Fibroblast of lung (primary cell): ENCODE data around the gene DENND2D. TPM values are rescaled to one million over a fixed set of nuclear protein-coding genes. Genes with fewer than 3 reads are reported as not detected.

Experiments
- DNase-seq, 2 donors: peaks; one replicate each; pipeline versions ENCODE4 v3.0.0 to v3.0.0-alpha.2; 2010; ENCODE audit warnings: low read depth in 2 of 2
- H2AFZ ChIP-seq: 2 replicates; pipeline ENCODE4 v1.5.1; 2012; ENCODE audit warnings: low read length, control low read depth, inconsistent platforms
- H3K27ac ChIP-seq: 2 replicates; pipeline ENCODE4 v1.5.1; 2011; ENCODE audit warnings: low read length, control low read depth; ENCODE audit not compliant: insufficient read depth
- H3K27me3 ChIP-seq: 2 replicates; pipeline ENCODE4 v1.5.1; 2011; ENCODE audit warnings: mild to moderate bottlenecking, low read length; ENCODE audit not compliant: control insufficient read depth, insufficient read depth
- H3K36me3 ChIP-seq: 2 replicates; pipeline ENCODE4 v1.5.1; 2011; ENCODE audit warnings: low read length; ENCODE audit not compliant: control insufficient read depth, insufficient read depth
- H3K4me1 ChIP-seq: 2 replicates; pipeline ENCODE4 v1.5.1; 2011; ENCODE audit warnings: low read length; ENCODE audit not compliant: control insufficient read depth, insufficient read depth; ENCODE audit errors: extremely low read depth
- H3K4me2 ChIP-seq: 2 replicates; pipeline ENCODE4 v1.5.1; 2011; ENCODE audit warnings: low read length, control low read depth; ENCODE audit not compliant: insufficient read depth; ENCODE audit errors: extremely low read depth
- H3K4me3 ChIP-seq, 4 experiments: fragments of 200-600 bp in 1 of 4; sonication (generic) in 1 of 4; replicated peaks in 1 of 4; 2 replicates each; pipeline ENCODE4 v1.5.1; 2011 to 2016; ENCODE audit warnings: low read length in 4 of 4, low read depth in 3 of 4, mild to moderate bottlenecking in 3 of 4, control low read depth in 2 of 4, inconsistent platforms in 1 of 4, mixed read lengths in 1 of 4; ENCODE audit not compliant: insufficient read depth in 1 of 4; ENCODE audit errors: control extremely low read depth in 1 of 4
- H3K79me2 ChIP-seq: 2 replicates; pipeline ENCODE4 v1.5.1; 2012; ENCODE audit warnings: mild to moderate bottlenecking, low read length, inconsistent platforms; ENCODE audit not compliant: control insufficient read depth, insufficient read depth
- H3K9ac ChIP-seq: 2 replicates; pipeline ENCODE4 v1.5.1; 2011; ENCODE audit warnings: mild to moderate bottlenecking, low read length, control low read depth; ENCODE audit not compliant: insufficient read depth
- H3K9me3 ChIP-seq: 2 replicates; pipeline ENCODE4 v1.5.1; 2012; ENCODE audit warnings: low read depth, low read length; ENCODE audit not compliant: control insufficient read depth, insufficient read depth
- H4K20me1 ChIP-seq: 2 replicates; pipeline ENCODE4 v1.5.1; 2011; ENCODE audit warnings: low read length; ENCODE audit not compliant: control insufficient read depth, insufficient read depth; ENCODE audit errors: extremely low read depth
- CTCF ChIP-seq, 2 donors: IDR thresholded peaks in 1 of 2; conservative IDR thresholded peaks in 1 of 2; 1 replicate in 1 of 2; 2 replicates in 1 of 2; pipeline ENCODE4 v1.5.1; 2011 to 2012; ENCODE audit warnings: low read length in 2 of 2, control low read depth in 1 of 2, inconsistent platforms in 1 of 2, low read depth in 1 of 2, mild to moderate bottlenecking in 1 of 2
- EZH2 ChIP-seq: IDR thresholded peaks from 2 replicates; pipeline ENCODE4 v1.5.1; 2012; ENCODE audit warnings: low read length, control low read depth, mild to moderate bottlenecking; ENCODE audit errors: missing control alignments
- polyA plus RNA-seq, 2 donors: library from polyadenylated mRNA; depleted of rRNA in 1 of 2; stranded (reverse) in 1 of 2; unstranded in 1 of 2; fragments of >200 nt; gene quantifications; 2 replicates each; pipeline ENCODE4 v1.2.1, GENCODE V29; 2011 to 2012; ENCODE audit warnings: missing spikeins in 1 of 2
- total RNA-seq: library from RNA; depleted of rRNA; stranded (reverse); fragments of >200 nt; gene quantifications from 2 replicates; pipeline ENCODE4 v1.2.1, GENCODE V29; 2014

Gene DENND2D
- total and polyA plus RNA-seq, 2 donors (not counting 1 experiment from before 2014, with no cell fraction given): 2.2 to 15.7 TPM

GRCh38 chr1:111199329-111199728, 1.1 kb downstream of the DENND2D start:
- Histone ChIP-seq H3K9ac (no peak overlapping the region), H3K36me3 (no peaks in the 10 kb centered on the region), H2AFZ (no peak overlapping the region), H3K4me3 (no peak overlapping the region), H3K9me3 (no peaks in the 10 kb centered on the region), H3K4me2 (no peak overlapping the region), H3K79me2 (no peaks in the 10 kb centered on the region), H3K4me1 (peaks cover 6% of the 10 kb centered on the region), H4K20me1 (no peaks in the 10 kb centered on the region), H3K27me3 (peaks cover under 1% of the 10 kb centered on the region), H3K27ac (no peak overlapping the region)
- DNase-seq: no peak
- no peak for TF ChIP-seq CTCF (conservative IDR thresholded peaks at IDR 0.05 in 1 of 2, IDR thresholded peaks at IDR 0.05 in 1 of 2; ENCODE audit: low read depth in 1 of 2, low read length in 2 of 2)
- TF ChIP-seq EZH2: no peak

DNA sequence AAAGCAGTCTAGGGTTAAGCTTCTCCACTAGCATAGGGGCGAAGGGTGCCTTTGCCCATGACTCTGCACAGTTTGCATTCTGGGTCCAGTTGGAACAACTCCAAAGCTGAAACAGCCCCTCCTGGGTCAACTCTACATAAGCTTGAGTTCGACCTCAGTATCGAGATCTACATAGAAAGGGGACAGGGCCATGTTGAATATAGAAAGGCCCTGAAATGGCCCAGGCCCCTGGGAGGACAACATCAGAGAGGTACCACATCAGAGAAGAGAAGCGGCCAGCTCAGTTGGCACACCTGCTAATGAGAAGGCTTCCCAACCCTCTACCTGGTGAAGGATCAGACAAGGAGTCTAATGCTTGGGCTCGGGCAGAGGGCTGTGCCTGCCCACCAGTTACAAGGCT, 1.6 kb downstream of the DENND2D start:
- H4K20me1 ChIP-seq: no peaks in the 10 kb centered on the region
- no peaks in the 10 kb centered on the region for H3K36me3 ChIP-seq
- peaks cover 7% of the 10 kb centered on the region for H3K4me1 ChIP-seq
- H2AFZ ChIP-seq: no peak overlapping the region
- no peak for TF ChIP-seq EZH2
- no peak for TF ChIP-seq CTCF (conservative IDR thresholded peaks at IDR 0.05 in 1 of 2, IDR thresholded peaks at IDR 0.05 in 1 of 2; ENCODE audit: low read depth in 1 of 2, low read length in 2 of 2)
- no peak overlapping the region for H3K27ac ChIP-seq
- no peak overlapping the region for H3K9ac ChIP-seq
- H3K4me3 ChIP-seq: no peak overlapping the region
- H3K79me2 ChIP-seq: no peaks in the 10 kb centered on the region
- H3K27me3 ChIP-seq: no peaks in the 10 kb centered on the region
- no peak for DNase-seq
- no peak overlapping the region for H3K4me2 ChIP-seq
- no peaks in the 10 kb centered on the region for H3K9me3 ChIP-seq

DNA sequence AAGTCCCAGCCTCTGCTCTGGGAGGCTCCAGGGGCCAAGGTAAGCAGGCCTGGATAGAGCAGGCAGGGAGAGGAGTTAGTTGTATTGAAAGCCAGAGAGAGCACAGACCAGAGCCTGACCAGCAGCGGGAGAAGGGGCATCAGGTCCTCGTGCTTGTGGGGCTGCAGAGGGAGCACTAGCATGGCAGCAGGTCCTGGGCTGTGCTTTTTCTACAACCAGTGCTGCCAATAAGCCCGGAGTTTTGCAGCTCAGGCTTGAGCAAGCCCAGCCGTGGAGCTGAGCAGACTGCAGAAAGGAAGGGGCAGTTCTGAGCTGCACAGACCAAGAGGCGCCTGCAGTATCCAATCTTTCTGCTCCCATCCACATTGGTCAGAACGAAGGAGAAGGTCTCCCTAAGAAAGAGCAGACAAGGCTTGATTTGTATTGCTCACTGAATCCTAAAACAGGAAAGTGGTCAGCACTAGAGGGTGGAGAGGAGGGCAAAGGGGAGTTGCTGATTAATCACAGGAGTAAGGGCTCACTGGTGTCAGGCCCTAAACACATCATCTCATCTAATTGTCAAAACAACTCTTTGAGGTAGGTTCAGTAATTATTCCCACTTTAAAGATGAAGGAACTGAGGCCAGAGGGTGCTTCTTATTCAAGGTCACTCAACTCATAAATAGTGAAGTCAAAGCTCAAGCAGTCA, 2.7 kb downstream of the DENND2D start:
- no peaks in the 10 kb centered on the region for H3K27me3 ChIP-seq
- H3K4me3 ChIP-seq: no peak overlapping the region
- TF ChIP-seq CTCF (conservative IDR thresholded peaks at IDR 0.05 in 1 of 2, IDR thresholded peaks at IDR 0.05 in 1 of 2; ENCODE audit: low read depth in 1 of 2, low read length in 2 of 2) (peak; percentile 19 to 31), EZH2 (no peak)
- peak in 1 of 2 donors; percentile 15 for DNase-seq
- no peak overlapping the region for H3K4me2 ChIP-seq
- no peak overlapping the region for H2AFZ ChIP-seq
- peaks cover 12% of the 10 kb centered on the region for H3K4me1 ChIP-seq
- H3K9me3 ChIP-seq: no peaks in the 10 kb centered on the region
- H3K79me2 ChIP-seq: no peaks in the 10 kb centered on the region
- H4K20me1 ChIP-seq: no peaks in the 10 kb centered on the region
- no peak overlapping the region for H3K9ac ChIP-seq
- no peak overlapping the region for H3K27ac ChIP-seq
- no peaks in the 10 kb centered on the region for H3K36me3 ChIP-seq
